NCI-H446 (cell line): Measurements from ENCODE around the gene SMG6.
"Not testable (repeated sequence)": the region's sequence is repeated elsewhere in the genome, so short reads cannot be mapped to it uniquely, and the experiment has no call there.

ENCODE experiments used
- DNase-seq, 2 experiments: peaks; one replicate each; lab custom pipeline; 2025; lab: John Stamatoyannopoulos, UW

The SMG6 gene

DNA sequence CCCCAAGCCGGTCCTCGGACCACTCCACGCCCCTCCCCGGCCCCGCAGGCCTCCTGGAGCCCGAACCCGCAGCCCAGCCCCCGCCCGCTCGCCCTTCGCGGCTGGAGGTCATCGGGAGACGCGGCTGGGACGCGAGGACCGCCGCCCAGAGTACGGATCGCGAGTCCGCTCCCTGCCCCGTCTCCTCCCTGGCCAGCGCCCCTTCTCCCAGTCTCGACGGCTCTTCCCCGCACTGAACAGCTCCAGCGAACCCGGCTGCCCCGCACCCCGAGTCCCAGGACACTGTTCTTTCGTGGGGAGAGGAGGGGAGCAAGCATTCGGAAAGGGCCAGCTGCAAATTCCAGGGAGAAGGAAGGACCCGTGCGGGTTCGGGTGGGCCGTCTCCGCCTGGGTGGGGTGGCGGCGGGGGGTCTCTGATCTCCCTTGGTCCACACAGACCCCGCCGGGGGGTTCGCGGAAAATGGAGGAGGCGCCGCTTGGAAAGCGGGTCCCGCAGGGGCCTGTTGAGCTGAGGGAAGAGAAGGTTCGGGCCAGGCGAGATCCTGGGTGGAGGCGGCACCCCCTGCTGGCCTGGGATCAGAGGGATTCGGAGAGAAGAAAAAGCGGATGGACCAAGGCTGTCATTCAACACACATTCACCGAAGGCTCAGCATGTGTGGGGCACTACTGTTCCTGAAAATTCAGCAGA lies 277.8 kb downstream of the SMG6 start:
- DNase-seq, result no peak

DNA sequence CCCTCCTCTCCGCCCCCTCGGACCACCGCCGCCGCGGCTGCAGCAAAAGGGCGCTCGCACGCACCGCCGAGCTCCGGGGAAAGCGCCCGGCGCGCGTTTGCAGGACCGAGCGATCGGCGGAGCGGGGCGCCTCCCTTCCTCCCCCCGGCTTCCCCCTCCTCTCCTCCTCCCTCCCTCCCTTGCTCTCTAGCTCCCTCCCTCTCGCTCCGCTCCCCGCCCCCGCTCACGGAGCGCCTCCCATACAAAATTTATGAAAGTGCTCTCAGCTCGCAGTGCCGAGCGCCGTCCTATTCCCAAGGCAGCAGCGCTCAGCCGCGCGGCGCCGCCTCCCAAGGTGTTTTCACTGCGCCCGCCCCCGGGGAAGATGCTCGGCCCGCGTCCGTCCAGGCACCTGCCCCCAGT lies 278.4 kb downstream of the SMG6 start, which contains the start of gene RTN4RL1:
Gene RTN4RL1, minus strand, starts transcription at position 115 of the 402 bp plus-strand sequence. CDS start 469 bp downstream, outside the sequence.
- DNase-seq, result no peak

DNA sequence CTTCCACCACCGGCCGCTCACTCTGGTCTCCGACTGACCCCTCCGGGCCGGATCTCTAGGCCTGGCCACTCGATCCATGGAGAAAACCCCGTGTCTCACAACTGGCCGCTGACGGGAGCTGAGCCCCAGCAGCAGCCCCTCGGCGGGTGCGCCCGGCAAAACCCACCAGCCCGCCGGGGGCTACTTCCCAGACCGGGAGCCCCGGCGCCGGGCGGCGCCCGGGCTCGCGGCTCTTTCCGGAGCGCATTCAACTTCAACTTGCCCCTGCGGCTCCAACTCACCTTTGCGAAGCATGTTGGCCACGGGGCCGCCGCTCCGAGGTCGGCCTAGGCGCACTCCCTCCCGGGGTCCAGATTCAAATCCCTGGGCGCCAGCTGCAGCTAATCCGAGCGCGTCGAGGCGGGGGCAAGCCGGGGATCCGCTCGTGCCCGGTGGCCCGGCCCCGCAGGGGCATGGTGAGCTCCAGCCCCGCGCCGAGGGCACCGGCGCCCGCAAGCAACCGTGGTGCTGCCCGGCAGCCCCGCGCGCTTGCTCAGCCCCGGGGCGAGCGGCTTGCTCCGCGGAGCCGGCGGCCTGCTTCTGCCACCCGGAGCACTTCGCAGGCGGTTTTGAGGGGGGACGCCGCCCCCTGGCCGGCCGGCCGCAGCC lies 278.9 kb downstream of the SMG6 start:
- DNase-seq, result no peak

DNA sequence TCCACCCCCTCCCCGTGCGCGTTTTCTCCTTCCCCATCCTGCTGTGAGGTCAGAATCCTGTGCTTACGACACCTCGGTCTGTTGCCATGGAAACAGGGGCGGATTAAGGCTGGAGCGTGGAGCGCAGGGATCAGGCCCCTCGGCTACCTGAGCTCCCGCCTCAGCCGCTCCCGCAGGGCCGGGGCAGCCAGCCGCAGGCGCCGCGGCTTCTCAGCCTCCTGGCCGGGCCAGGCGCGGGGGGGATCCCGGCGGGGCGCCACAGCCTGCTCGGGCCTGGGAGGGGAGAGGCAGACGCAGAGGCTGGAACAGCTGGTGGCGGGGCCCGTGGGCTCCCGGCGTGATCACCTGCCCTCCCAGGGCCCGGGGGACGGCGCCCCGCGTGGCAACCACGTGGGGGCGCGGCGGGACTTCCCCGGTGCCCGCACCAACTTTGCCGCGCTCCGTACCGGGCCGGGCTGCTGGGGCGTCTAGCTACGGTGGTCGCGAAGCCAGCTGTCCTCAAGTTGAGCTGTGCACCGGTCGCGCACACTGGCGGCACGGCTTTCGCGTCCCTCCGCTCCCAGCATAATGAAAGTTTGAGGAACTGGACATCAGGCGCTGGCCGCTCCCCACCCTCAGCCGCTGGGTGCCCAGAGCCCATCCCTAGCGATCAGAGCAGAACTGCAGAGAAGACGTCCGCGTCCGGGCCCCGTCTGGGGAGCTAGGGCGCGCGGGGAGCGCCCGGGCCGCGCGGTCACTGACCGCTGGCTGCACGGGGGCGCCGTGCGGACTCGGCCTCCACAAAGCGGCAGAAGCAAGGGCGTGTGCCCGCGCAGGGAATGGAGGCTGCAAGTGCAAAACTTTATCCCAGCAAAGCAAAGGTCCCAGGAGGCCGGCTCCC lies 279.7 kb downstream of the SMG6 start:
- DNase-seq, result peak in 1 of 2 experiments; percentile 19

DNA sequence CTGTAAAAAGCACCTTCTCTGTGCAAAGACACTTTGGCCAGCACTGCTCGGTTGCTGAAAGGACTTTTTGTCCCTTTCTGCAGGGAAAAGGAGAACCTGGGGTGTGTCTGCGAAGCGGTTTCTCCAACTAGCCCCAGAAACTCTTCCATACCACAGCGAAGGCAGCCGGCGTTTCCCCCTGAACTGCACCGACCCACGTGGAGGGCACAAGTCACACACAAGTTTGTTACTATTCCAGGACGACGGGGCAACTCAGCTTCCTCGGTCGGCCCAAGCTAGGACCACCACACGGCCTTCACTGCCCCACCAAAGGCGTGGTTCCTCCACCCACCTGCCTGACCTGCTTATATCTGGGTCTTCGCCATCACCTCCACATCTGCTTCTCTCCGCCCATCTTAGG lies 280.3 kb downstream of the SMG6 start:
- DNase-seq, result no peak

DNA sequence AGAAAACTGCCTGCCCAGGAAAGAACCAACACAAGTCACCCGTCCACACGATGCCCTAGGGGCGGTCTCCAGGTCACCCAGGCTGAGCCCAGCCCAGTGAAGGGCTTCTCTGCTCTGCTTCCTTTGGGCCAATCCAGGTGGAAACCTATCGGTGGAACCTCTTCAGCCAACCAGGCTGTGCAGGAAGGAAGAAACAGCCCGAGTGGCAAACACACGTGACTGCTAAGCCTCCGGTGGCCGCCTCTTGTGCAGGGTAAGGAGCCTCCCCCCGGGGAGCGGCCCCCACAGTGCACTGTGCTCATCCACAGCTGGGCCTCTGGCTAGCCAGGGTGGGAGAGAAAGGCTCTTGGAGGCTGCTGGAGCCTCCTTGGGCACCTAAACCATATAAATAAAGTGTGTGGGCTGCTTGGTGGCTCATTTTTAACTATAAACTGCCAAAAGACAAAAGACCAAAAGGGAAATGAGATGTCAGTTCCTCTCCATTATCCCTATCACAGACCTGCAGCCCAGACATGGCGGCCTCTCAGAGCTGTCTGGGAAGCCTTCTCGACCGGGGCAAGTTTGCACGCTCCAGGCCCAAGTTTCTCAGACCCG lies 280.8 kb downstream of the SMG6 start:
- DNase-seq, result no peak

DNA sequence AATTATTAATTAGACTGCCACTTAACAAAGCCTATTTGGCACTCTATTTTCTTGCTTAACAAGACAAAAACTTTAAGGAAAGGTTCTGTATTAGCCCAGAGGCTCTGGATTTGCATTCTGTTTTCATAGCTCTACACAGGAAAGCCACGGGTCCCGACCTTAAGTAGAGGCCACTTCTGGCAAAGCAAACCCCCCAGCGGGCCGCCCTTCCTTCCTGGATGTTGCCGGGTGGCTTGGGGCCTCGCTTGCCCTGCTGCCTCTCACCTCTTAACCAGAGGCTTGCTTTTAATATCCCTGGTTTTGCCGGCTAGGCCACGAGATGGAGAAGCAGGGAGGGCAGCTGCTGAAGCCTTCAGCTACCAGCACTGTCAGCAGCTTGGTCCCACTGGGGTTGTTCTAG lies 282.9 kb downstream of the SMG6 start:
- DNase-seq, result no peak

DNA sequence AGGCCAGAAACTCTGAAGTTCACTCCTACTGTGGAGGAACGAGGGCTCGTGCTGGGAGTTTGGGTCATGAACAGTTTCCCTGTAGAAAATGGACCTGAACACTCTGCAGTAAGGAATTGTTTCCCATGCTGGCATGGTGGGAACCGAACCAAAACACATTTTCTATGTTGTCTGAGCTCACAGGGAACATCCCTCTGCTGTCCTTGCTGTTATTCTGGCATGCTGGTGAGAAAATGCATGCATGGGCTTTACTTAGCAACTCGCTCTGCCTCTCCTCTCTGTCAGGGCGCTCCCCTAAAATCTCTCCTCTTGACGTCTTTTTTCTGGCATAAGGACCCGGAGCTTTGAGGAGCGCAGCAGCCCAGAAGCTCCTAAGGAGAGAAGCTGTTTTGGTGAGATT lies 283.9 kb downstream of the SMG6 start:
- no peak for DNase-seq

DNA sequence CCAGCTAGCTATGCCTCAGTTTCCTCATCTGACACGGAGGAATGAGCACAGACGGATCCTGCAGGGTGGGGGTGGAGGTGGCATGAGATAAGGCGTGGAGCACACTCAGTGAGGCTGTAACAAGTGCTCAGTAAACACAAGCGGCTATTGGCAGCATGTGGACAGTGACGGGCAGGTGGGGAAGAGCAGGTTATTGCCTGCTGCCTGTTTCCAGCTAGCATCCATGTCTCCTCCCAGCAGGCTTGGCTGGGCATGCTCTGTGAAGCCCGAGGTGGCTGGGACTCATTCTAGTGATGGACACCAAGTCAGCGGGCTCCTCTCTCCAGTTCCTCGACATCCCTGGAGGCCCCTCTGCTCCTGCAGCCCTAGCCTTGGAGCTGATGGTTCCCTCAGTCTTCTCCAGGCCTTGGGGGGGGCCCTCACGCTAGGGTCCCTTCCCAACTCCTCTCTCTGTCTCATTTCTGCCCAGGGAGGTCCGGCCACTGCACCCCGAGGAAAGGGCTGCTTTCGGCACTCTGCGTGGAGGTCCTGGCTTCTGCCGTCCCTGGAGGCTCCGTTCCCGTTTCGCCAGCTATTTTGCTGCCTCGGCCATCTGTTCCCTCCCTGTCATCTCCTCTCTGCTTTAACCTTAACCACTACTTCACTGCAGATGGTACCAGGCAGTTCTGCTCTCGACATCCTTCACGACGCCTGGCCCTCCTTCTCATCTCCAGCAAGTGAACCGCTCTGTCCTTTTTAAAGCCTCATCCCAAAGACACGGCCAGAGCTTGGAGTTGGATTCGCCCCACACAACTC lies 284.7 kb downstream of the SMG6 start:
- DNase-seq, result no peak

DNA sequence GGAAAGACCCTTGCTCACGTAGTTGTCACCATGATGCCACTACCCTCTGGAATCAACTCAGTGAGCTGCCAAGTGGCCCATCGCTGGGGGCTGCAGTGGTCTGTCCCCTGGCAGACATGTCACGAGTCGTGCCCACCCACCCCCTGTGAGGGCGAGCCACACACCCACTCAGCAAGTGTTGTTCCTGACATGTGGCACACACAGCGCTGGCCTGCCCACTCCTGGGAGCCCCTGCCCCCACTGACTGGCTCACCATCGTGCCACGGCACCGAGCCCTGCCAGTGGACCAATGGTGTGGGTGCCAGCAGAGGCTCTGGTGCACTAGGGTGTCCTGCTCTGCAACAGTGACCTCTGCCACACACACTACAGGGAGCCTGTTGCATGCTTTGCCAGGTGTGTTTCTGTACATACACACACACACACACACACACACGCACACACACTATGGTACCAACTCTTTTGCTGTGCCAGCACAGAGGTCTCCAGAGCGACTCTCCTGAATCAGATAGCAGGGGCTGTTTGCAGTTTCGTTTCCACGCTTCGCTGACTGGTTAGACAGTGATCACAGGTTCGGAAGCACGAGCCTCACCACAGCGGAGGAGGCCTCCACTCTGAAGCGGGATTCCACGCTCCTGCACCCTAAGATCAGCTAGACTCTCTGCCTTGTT lies 286.2 kb downstream of the SMG6 start:
- DNase-seq, result no peak

DNA sequence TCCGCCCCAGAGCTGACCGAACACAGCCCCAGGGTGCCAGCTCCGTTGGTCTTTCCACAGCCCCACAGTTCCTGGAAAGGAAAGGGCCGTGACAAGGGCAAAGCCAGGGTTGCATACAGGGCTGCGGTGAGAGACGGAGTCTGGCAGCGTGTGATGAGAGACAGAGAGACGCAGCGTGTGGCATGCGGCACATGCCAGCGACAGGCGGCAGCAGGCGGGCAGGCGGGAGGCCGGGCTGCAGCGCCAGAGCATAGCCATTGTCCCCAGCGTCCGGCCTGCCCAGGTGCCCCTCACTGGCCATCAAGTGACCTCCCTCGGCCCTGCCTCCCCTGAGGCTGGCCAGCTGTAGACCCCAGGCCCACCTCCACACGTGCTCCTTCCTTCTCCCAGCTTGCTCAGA lies 287.1 kb downstream of the SMG6 start:
- DNase-seq, result no peak

DNA sequence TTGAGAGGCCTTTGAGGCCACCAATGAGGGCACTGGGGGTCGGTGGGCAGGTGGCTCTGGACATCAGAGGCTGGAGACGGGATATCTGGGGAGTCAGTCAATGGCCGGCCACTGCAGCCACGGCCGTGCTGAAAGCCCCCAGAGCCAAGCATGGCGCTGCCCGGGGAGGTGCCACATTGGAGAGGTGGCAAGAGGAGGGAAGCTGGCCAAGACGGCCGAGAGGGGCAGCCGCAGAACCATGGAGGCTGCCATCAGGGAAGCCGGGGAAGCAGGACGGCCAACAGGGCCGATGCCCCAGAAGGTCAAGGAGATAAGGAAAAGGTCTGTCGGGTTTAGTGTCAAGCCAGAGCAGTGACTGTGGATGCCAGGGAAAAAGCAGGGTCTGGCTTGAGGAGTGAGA lies 288.3 kb downstream of the SMG6 start:
- DNase-seq, result no peak

DNA sequence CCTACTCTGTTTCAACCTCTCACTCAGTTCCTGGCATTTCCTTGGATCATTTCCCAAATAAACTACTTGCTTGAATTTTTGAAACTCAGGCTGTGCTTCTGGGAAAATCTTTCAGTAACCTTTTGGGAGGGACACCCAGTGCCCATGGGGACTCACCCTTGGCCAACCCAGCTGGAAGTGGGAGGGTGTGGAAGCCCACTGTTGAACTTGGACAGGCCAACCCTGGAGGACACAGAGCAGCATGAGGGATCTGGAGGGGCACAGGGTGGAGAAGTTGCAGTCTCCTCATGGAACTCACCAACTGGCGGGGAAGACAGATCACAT lies 289.6 kb downstream of the SMG6 start:
- DNase-seq, result no peak

DNA sequence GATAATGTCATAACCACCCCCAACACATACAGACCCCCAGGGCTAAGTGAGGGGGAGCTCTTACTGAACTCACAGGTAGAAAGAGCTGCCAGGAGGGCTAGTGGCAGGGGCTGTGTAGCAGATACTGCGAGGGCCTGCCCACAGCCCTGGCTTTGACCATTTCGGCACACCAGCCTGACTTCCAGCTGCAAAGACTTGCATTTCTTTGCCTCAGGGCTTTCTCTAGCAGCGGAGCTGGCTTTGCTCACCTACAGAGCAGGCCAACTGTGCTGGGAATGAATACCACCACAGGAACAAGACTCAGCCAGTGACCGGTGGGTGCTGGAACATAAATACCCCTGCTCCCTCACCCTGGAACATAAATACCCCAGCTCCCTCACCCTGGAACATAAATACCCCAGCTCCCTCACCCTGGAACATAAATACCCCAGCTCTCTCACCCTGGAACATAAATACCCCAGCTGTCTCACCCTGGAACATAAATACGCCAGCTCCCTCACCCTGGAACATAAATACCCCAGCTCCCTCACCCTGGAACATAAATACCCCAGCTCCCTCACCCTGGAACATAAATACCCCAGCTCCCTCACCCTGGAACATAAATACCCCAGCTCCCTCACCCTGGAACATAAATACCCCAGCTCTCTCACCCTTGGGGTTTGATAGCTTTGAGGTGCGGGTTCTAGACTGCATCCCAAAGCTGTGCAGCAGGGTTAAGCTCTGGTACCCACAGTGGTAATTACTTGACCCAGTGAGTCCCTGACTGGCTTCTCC lies 290.2 kb downstream of the SMG6 start:
- not testable (repeated sequence) for DNase-seq

DNA sequence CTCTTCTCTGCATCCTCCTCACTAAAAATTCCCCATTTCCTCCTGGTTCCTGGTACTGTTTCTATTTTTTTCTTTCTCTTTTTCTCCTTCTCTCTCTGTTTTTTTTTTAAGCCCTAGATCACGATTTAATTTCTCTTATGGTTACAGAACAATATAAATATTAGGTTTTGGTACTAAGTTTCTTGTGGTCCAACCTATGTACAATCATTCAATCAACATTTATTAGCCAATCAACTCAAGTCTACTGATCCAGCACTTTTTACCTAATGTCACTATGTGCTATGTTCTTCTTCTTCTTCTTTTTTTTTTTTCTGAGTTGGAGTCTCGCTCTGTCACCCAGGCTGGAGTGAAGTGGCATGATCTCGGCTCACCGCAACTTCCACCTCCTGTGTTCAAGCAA lies 291.1 kb downstream of the SMG6 start:
- no peak for DNase-seq

DNA sequence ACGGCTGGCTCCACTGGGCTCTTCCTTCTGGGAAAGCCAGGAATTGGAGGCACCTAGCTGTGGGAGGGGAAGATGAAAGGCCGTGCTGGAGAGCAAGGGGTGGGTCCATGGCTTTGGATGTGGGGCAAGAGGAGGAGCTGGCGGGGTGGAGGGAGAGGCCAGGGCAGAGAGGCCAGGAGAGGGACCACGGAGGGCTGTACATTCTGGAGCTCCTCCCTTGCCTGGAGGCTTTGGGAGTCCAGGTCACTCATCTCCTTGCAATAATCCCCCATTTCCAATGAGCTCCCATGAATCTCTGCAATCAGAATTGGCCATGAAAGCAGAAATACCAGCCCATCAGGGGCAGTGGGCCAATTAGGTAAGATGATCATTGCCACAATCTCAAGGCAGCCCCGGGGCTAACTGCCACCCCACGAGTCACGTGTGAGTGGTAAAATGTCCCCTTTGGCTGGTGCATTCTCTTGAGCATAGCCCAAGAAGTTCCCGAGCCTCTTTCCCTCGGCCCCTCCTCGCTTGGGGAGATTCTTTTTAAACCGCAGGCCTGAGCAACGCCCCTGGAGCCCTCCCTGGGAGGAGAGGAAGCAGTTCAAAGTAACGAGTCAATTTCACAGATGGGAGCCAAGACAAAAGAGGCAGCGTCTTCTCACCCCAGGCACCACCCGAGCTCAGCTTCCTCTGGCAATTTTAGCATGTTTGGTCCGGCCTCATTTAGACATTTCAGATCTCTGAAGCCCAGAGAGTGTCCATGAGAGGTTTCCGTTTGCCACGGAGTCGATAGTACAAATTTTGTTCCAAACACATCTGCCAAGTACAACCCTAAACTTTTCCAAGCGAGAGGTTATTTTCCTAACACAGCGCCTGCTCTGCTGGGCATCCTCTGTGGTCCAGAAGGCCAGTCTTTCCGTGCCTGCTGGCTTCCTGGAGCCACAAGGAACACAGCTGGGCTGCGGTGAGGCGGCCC lies 291.9 kb downstream of the SMG6 start:
- no peak for DNase-seq
